Brain pericyte (primary cell): ENCODE measurements around the gene LECT2.

Source experiments
- DNase-seq: peaks from one replicate; pipeline ENCODE4 v3.0.0-alpha.2; 2012; ENCODE audit warnings: low read depth, low spot score

Gene LECT2

DNA sequence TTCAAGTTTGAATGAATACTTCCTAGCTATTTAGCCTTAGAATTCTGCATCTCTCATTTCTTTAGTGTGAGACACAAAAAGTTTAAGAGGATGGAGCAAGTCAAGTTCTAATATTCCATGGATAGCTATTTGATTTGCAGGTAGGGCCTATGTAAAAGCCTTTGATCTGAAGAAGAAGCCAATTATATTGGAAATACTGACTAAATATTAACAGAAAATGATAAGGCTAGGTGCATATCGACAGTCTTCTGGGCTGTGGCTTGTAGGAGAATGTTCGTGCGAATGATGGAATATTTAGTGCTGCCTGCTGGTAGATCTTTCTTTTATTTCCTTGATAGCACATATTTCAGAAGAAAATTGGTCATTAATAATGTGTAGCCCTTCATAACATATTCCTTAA lies at the start of gene LECT2:
TSS of gene LECT2 (minus strand) at position 85 of the 400 bp plus-strand sequence. CDS start 150 bp downstream, outside the sequence.
- DNase-seq: no peak

DNA sequence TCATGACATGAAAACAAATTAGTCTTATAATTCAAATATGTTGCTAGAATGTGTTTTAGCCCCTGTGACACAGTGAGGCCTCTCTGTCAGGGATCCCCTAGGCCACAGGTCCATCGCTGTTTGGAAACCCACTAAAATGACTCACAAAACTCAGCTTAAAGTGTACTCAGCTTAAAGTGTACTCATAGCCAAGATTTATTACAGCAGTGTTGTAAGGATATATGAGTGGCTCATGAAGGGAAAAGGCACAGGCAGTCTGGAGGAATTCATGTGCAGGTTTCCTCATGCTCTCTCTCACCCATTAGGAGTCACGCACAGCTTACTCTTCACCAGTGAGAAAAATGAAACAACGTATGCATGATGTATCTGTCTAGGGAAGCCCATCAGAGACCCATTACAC lies 49.7 kb upstream of the LECT2 start:
- DNase-seq: no peak

DNA sequence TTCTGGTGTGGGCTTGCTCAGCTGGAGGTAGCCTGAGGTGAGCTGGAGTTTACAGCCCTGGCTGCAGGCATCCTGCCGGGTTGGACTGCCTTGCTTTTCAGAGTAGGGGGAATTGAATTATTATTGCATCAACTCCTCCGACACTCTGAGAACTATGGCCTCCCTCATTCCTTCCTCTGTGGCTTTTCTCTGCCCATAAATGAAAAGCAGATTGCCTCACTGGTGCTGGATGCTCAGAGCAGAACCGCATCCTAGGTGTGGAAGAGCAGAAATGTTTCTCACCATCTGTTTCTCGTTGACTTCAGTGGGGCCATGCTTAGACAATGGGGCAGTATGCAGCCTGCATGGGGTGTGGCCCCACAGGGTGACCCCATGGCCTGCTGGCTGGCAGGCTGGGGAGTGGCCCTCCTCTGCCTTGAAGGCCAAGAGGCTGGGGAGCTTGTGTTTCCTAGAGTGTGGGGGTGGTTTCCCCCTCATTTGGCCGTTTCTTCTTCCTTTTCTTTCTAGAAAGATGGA lies 46.7 kb upstream of the LECT2 start:
- no peak for DNase-seq

DNA sequence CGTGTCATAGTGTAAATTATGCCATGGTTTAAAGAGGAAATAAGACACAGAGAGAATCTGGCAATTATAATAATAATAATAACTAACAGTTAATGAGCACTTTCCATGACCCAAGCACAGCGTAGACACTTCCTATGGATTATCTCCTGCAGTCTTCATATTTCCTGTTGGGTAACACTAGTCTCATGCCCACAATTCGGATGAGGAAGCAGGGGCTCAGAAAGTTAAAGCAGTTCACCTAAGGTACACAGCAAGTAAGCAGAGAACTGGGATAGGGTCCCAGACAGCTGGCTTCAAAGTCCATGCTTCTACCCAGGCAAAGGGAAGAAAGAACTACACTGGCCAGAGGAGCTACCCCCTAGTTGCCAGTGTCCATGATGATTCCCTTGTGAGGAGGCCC lies 46.1 kb upstream of the LECT2 start:
- no peak for DNase-seq

DNA sequence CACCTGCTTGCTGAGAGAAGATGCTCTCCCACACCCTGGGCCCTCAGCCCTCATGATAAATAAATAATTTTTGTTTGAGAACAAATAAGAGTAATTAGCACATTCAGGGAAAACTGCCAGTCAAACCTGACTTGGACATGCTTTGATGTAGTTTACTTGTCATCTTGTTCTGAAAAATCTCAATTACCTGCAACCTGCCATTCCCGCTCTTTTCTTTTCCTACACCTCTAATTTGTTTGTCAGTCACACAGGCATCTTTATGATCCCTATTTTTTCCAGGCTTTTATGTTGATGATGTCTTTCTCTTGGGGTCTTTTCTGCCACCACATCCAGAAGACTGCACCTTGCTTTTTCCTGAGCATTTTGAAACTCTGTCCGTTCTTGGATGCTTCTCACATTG lies 45.4 kb upstream of the LECT2 start:
- no peak for DNase-seq

DNA sequence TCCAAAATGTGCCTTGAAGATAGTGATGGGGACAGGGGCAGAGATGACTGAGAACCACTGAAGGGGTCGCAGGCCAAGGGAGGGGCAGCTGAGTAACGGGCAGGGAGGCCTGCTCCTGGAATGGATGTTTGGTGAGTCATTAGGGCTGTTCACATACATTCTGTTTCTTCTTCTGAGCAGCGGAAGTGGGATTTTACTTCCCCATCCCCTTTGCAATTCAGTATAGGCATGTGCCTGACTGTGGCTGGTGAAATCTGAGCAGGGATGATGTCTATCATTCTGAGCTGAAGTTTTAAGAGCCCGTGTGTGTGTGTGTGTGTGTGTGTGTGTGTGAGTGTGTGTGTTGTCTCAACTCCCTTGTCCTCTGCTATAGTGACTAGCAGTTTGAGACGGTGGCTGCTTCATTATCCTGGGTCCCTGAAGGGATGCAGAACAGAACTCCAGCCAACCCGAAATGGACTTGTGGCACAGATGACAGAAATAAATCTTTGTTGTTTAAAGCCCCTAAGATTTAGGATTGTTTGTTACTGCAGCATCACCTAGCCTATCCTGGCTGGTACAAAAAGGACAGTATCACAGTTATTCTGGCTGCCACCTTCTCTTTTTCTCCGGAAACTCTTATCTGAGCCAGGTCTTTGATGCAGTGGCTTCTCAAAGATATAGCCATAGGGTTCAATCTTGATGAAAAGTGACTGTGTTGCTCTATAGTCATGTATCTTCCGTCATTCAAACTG lies 44.8 kb upstream of the LECT2 start:
- DNase-seq: no peak

DNA sequence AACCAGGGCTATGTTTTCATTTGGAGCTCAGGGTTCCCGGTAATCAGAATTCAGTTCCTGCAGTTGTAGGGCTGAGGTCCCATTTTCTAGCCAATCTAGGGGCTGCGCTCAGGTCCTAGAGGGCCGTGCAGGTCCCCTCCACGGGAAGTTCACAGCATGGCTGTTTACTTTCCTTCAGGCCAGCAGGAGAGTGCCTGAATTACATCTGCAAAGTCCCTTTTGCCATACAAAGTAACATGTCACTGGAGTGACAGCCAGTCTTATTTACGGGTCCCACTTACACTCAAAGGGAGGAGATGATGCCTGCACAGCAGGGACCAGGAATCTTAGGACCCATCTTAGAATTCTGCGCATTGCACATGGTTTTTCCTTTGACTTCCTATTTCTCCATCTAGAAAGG lies 44.1 kb upstream of the LECT2 start:
- DNase-seq: no peak

DNA sequence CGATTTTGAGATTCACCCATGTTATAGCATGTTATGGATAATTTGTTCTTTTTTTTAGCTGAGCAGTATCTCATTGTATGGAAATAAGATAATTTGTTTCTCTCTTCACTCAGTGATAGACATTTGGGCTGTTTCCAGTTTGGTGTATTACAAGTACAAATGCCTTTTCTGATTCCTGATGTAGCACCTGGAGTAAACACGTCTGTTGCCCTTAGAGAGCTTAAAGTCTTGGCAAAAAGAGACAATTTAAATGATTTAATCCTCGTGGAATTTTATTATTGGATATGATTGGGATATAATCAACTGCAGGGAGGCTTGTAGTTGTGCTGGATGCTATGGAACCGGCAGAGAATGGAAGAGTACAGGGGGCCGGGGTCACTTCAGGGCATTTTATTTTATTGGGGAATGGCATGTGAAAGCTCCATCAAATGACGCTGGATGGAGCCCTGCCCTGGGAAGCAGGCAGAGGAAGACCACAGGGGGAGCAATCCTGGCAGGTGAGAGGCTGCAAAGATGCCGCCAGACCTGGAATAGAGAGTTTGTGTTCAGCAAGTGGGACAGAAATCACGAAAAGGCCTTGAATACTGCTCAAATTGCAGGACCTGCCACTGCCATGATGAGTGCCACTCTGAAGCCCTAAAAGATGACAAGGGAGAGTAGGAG lies 43.0 kb upstream of the LECT2 start:
- DNase-seq: no peak

DNA sequence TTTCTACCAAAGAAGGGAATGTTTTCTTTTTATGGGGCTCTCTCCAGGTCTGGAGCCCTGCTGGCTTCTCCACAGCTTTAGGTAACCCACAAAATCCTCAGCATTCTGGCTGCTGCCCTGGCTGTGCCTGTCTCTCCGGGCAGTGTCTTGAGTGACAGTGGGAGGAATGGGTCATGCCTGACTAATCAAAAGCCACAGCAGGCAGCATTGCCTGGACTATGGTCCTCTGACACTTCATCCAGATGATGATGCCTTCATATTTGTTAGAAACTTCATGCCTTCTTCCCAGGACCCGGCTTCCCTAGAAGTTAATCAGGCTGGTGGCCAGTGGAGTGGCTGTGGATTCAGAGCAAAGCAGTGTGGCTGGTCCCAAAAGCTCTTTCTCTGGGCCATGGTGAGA lies 41.8 kb upstream of the LECT2 start:
- DNase-seq: no peak

DNA sequence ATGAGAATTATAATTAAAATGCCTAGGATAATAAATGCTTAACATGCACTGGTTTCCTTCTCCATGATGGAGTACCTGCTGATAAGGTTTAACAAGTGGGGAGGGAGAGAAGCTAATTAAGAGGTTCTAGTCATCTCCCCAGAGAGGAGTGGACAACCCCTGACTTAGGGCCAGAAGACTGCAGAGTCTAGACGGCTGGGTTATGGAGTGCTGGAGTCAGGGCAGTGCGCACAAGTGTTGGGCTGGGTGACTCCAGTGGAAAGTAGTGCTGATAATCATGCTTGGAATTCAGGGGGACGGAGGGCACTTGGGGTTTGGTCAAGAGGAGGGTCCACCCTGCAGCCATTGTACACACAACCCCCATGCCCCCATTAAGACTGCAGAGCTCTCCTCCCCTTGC lies 41.2 kb upstream of the LECT2 start:
- no peak for DNase-seq

DNA sequence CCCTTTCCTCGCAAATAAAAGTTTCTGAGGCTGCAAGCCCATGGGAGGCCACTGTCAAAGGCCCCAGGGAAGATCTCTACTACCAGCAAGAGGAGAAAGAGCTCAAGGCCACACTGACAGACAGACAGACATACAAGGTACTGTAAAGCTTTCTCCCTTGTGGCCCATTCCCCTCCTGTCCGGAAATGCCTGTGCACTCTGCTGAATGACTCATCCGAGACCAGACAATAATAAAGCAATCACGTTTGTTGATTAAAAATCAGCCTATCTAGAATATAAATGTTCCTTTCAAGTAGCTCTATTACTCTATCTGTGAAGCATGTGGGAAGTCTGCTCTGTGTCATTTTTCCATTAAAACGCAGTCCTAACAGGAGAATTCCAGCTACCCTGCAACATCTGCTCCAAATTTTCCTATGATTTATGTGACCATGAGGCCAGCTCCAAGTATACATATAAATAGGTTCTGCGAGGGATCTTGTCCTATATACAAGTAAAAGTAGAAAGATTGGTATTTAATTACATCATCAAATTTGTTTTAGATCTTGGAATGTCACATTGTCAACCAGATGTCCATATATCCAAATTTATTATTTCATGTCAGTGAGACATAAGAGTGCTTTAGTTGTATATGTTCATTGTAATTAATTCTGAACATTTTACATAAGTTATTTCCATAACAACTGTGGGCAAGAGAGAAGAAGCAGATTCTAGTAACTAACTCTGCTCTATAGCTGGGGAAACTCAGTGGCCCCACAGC lies 39.3 kb upstream of the LECT2 start:
- DNase-seq: no peak

DNA sequence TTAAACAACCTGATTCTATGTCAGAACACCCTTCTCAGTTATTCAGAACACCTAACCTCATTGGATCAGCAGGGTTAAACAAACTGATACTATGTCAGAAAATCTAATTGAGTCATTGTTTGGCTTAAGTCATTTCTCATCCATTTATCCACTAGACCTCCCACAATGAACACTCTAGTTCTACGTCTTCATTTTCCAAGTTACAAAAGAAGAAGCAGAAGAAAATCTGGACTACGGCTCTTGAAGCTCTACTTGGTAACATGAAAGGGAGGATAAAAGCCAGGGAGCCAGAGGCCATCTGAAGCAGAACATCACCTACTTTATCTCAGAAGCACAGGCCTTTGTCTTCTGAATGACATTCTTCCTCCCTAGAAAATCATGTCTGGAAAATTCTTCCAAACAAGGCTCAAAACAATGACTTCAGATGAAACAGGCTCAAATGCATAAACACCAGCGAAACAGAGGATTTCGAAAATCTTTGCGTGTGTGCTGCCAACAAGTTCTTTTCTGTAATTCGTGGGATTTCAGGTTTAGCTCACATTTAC lies 38.6 kb upstream of the LECT2 start:
- no peak for DNase-seq

DNA sequence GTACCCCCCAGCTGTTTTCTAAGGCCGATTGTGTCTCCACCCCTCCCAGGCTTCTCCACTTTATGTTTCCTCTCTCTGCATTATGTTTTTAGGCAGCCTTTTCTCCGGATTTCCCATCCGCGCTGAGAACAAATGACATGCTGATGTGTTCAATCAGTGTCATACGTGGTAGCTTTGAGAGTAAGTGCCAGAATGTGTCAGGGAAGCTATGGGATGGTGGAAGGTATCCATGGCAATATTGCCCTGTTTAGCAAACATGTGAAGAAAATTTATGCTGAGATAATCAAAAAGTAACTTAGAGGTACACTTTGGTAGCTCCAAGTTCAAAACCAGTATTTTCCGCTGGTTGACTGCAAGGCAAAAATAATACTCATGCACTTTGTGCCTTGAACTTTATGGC lies 36.6 kb upstream of the LECT2 start:
- no peak for DNase-seq

DNA sequence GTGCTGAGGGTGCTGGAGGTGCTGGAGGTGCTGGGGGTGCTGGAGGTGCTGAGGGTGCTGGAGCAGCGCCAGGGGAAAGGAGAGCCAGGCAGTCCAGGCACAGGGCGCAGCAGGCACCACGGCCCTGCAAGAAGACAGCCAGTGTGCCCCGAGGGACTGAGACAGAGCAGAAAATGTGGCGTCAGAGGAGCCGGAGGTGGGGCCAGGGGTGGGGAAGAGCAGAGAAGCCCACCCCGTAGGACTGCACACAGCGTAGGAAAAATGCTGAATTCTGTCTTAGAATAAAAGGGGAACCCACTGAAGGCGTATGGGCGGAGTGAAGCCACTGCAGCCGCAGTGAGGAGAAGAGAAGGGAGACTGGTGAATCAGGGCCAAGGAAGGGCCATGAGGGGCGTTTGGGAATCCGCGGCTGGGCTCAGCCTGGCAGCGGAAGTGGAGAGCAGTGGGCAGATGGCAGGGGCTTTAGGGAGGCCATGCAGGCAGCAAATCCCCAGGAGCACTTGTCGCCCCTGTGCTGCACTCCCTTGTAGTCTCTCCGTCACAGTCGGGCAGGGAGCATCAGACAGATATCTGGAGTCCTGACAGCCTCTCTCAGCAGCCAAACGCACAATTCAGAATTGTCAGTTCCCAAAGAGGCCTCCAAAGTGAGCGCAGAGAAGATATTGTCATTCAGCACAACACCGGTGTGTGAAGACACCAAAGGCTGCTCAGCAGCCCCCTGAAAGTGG lies 35.9 kb upstream of the LECT2 start:
- DNase-seq: no peak

DNA sequence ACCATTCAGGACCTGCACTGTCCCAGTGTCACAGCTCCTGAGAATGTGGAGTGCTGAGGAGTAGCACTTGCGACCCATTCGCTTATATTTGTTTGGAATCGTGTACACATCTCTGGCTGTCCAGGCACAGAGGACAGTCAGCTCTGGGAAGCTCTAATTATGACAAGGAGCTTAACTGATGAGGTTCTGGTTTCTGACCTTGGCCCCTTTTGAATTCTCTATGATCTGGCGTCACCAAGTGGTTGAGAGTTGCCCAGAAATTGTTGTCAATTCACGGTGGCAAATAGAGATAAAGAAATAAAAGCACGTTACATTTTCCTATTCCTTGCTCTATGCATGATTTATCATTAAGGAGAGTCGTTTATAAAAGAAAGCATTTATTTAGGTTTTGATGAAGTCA lies 34.9 kb upstream of the LECT2 start:
- no peak for DNase-seq

DNA sequence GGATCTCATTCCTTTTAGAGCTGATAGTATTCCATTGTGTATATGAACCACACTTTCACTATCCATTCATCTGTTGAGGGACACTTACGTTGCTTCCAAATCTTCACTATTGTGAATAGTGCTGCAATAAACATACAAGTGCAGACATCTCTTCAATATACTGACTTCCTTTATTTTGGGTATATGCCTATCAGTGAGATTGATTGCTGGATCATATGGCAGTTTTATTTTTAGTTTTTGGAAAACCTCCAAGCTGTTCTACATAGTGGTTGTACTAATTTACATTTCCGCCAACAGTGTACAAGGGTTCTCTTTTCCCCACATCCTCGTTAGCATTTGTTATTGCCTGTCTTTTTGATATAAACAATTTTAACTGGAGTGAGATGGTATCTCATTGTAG lies 33.8 kb upstream of the LECT2 start:
- DNase-seq: no peak

DNA sequence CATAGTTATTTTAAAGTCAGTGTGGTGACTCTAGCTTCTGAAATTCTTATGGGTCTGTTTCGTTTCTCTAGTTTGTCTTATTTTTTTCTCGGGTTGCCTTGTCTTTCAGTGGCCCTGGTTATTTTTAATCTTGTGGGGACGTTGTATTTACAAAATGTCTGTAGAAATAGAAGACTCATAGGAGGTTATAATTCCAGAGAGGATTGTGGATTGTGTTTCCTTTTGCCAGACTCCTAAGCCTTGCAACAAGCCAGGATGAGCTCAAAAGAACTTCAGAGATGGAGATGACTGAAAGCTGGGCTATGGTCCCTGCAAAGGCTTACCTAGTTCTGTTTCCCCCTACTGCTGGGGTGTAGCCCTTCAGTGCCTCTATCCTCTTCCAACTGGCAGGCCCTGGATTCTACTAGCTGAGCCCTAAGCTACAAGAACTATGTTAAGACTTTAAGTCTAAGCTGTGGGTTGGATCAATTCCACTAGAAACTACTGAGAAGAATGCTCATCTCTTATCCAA lies 32.2 kb upstream of the LECT2 start:
- DNase-seq: no peak

DNA sequence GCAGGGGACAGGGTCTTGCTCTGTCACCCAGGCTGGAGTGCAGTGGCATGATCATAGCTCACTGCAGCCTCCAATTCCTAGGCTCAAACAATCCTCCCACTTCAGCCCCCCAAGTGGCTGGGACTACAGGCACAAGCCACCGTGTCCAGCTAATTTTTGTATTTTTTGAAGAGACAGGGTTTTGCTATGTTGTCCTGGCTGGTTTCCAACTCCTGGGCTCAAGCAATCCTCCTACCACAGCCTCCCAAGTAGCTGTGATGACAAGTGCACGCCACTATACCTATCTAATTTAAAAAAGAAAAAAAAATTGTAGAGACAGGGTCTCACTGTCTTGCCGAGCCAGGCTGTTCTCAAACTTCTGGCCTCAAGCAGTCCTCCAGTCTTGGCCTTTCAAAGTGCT lies 31.6 kb upstream of the LECT2 start:
- no peak for DNase-seq

DNA sequence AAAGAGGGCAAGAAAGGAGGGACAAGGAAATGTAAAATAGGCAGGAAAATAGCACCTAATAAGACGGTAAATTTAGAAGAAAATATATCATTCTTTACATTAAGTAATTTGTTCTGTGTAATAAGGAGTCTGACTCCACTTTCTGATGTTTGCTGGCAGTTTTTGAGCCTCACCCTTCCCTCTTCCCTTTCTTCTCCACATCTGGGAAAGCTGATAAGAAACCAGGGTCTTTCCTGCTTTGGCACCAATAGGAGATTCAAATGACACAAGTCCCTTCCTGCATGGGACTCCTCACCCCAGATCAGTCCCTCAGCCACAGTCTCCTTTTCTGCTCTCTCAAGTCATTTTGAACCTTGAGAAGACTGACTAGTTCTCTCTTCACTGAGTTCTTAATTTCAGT lies 31.2 kb upstream of the LECT2 start:
- DNase-seq: no peak

DNA sequence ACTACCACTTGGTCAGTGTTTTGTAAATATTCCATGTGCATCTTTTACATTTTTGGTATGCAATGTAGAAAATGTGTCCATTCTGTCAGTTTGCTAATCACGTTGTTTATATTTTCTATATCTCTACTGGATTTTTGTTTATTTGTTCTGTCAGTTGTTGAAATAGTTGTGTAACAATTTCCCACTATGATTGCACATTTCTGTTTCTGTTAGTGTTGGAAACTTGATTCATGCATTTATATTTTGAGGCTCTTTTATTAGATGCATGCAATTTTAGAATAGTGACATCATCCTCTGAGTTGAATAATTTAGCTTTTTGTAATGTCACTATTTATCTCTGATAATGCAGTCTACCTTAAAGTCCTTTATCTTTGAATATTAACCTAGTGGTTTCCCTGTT lies 25.8 kb upstream of the LECT2 start:
- no peak for DNase-seq

DNA sequence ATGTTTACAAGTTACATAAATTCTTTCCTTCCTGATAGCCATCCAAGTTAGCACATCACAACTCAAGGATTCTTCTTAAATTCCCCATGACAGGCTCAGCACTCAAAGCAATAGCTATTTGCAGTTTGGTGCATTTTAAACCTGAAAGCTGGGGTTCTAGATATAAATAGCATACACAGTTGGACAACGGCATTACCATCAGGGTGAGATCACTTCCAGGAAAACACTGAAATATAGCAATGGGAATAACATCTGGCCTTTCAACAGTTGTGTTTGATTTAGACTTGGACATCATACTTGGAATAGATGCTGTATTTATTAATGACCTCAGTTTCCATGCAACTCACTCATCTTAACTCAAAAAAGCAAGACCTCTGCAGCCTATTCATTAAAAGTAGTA lies 24.7 kb upstream of the LECT2 start:
- DNase-seq: peak; percentile 53
